Neural progenitor cell (in vitro differentiated cells): ENCODE results near the gene CXCL3. TPM values are rescaled to one million over a fixed set of nuclear protein-coding genes. Genes with fewer than 3 reads are reported as not detected.

Source experiments
- DNase-seq: peaks from one replicate; pipeline ENCODE4 v3.0.0-alpha.2; 2016; ENCODE audit warnings: low spot score
- H2AFZ ChIP-seq: fragments of 200-600 bp; sonication (generic); replicated peaks from 2 replicates; pipeline ENCODE4 v1.6.1; 2016; ENCODE audit warnings: antibody characterized with exemption
- H3F3A ChIP-seq: fragments of 200-600 bp; sonication (generic); 2 replicates; pipeline ENCODE4 v1.6.1; 2016; ENCODE audit warnings: antibody characterized with exemption, low read depth
- H3K27ac ChIP-seq: fragments of 200-600 bp; sonication (generic); 2 replicates; pipeline ENCODE4 v1.5.1; 2016; ENCODE audit warnings: mild to moderate bottlenecking
- H3K27me3 ChIP-seq: fragments of 200-600 bp; sonication (generic); 2 replicates; pipeline ENCODE4 v1.6.1; 2016; ENCODE audit warnings: mild to moderate bottlenecking, moderate library complexity
- H3K36me3 ChIP-seq: fragments of 200-600 bp; sonication (generic); 2 replicates; pipeline ENCODE4 v1.5.1; 2016
- H3K4me1 ChIP-seq: fragments of 200-600 bp; sonication (generic); 2 replicates; pipeline ENCODE4 v1.6.1; 2016; ENCODE audit warnings: mixed run types
- H3K4me2 ChIP-seq: fragments of 200-600 bp; sonication (generic); 2 replicates; pipeline ENCODE4 v1.6.1; 2016
- H3K4me3 ChIP-seq: fragments of 200-600 bp; sonication (generic); 2 replicates; pipeline ENCODE4 v1.5.1; 2016
- H3K79me2 ChIP-seq: fragments of 200-600 bp; sonication (generic); 2 replicates; pipeline ENCODE4 v1.6.1; 2016; ENCODE audit warnings: low read depth
- H3K9ac ChIP-seq: fragments of 200-600 bp; sonication (generic); 2 replicates; pipeline ENCODE4 v1.6.1; 2016
- H3K9me3 ChIP-seq: fragments of 200-600 bp; sonication (generic); 2 replicates; pipeline ENCODE4 v1.5.1; 2016; ENCODE audit warnings: low read depth
- H4K20me1 ChIP-seq: fragments of 200-600 bp; sonication (generic); 2 replicates; pipeline ENCODE4 v1.6.1; 2016; ENCODE audit warnings: low read depth
- H3K27ac Mint-ChIP-seq: 3 replicates; pipeline ENCODE4 v1.8.0; 2021; ENCODE audit warnings: mixed read lengths
- H3K27me3 Mint-ChIP-seq: 2 replicates; pipeline ENCODE4 v1.8.0; 2022; ENCODE audit warnings: low read depth, mild to moderate bottlenecking, inconsistent platforms, moderate library complexity, mixed read lengths; ENCODE audit not compliant: insufficient read depth
- H3K36me3 Mint-ChIP-seq: 3 replicates; pipeline ENCODE4 v1.8.0; 2021; ENCODE audit warnings: mixed read lengths
- H3K4me1 Mint-ChIP-seq: 3 replicates; pipeline ENCODE4 v1.8.0; 2021; ENCODE audit warnings: mixed read lengths
- H3K4me3 Mint-ChIP-seq: 3 replicates; pipeline ENCODE4 v1.8.0; 2021; ENCODE audit warnings: mild to moderate bottlenecking, moderate library complexity, mixed read lengths
- H3K9me3 Mint-ChIP-seq: 3 replicates; pipeline ENCODE4 v1.8.0; 2020; ENCODE audit warnings: mixed read lengths
- CTCF ChIP-seq: fragments of 200-600 bp; sonication (generic); IDR thresholded peaks from 2 replicates; pipeline ENCODE4 v1.5.1; 2017; ENCODE audit warnings: antibody characterized with exemption, mild to moderate bottlenecking
- EZH2 ChIP-seq: fragments of 200-600 bp; sonication (generic); IDR thresholded peaks from 2 replicates; pipeline ENCODE4 v1.6.1; 2017; ENCODE audit warnings: antibody characterized with exemption, mild to moderate bottlenecking, moderate library complexity
- EZH2phosphoT487 ChIP-seq: fragments of 200-600 bp; sonication (generic); IDR thresholded peaks from 2 replicates; pipeline ENCODE4 v1.6.1; 2017; ENCODE audit warnings: antibody characterized with exemption
- total RNA-seq: library from RNA; depleted of rRNA; stranded (reverse); fragments of >200 nt; gene quantifications from 2 replicates; pipeline ENCODE4 v1.2.3, GENCODE V29; 2015; ENCODE audit warnings: low replicate concordance

CXCL3 gene
- total RNA-seq, 1 donor from 2014 or later, result 1.5 TPM

- Histone ChIP-seq H3K79me2 (no peaks in the 10 kb centered on the region), H3K4me1 (peaks cover 8% of the 10 kb centered on the region), H3K27ac (no peak overlapping the region), H3K9ac (no peak overlapping the region), H3K4me2 (no peak overlapping the region), H4K20me1 (no peaks in the 10 kb centered on the region), H3K4me3 (no peak overlapping the region), H2AFZ (no peak overlapping the region), H3F3A (no peaks in the 10 kb centered on the region), H3K27me3 (peaks cover 13% of the 10 kb centered on the region), H3K9me3 (no peaks in the 10 kb centered on the region), H3K36me3 (no peaks in the 10 kb centered on the region)
- DNase-seq, result no peak
- Mint-ChIP-seq H3K27me3 (peaks cover 2% of the 10 kb centered on the region), H3K36me3 (no peaks in the 10 kb centered on the region), H3K4me3 (no peak overlapping the region), H3K9me3 (no peaks in the 10 kb centered on the region), H3K27ac (no peak overlapping the region), H3K4me1 (peaks cover 6% of the 10 kb centered on the region)
- TF ChIP-seq CTCF, result no peak
- no peak for TF ChIP-seq EZH2
- no peak for TF ChIP-seq EZH2phosphoT487
Measured at GRCh38 chr4:74033739-74034138, 4.8 kb downstream of the CXCL3 start.

GRCh38 chr4:74032064-74032463, 6.4 kb downstream of the CXCL3 start:
- no peaks in the 10 kb centered on the region for H3K36me3 ChIP-seq
- H3K4me2 ChIP-seq, result no peak overlapping the region
- no peaks in the 10 kb centered on the region for H3K4me1 ChIP-seq
- Mint-ChIP-seq H3K9me3 (no peaks in the 10 kb centered on the region), H3K36me3 (no peaks in the 10 kb centered on the region), H3K27ac (no peak overlapping the region), H3K4me3 (no peak overlapping the region), H3K27me3 (no peaks in the 10 kb centered on the region), H3K4me1 (peaks cover 4% of the 10 kb centered on the region)
- H3F3A ChIP-seq, result no peaks in the 10 kb centered on the region
- DNase-seq, result no peak
- H3K79me2 ChIP-seq, result no peaks in the 10 kb centered on the region
- H3K27me3 ChIP-seq, result no peaks in the 10 kb centered on the region
- H2AFZ ChIP-seq, result peak overlapping the region; percentile 28
- TF ChIP-seq EZH2phosphoT487 (no peak), CTCF (no peak), EZH2 (no peak)
- H3K9ac ChIP-seq, result no peak overlapping the region
- H3K4me3 ChIP-seq, result no peak overlapping the region
- no peaks in the 10 kb centered on the region for H3K9me3 ChIP-seq
- no peak overlapping the region for H3K27ac ChIP-seq
- no peaks in the 10 kb centered on the region for H4K20me1 ChIP-seq

GRCh38 chr4:74031576-74031975, 6.9 kb downstream of the CXCL3 start:
- peak overlapping the region; percentile 28 for H2AFZ ChIP-seq
- no peaks in the 10 kb centered on the region for H3K36me3 ChIP-seq
- no peak overlapping the region for H3K4me3 ChIP-seq
- no peak overlapping the region for H3K4me2 ChIP-seq
- no peak overlapping the region for H3K27ac ChIP-seq
- no peak overlapping the region for H3K4me3 Mint-ChIP-seq
- no peaks in the 10 kb centered on the region for H3K27me3 Mint-ChIP-seq
- H3K9me3 ChIP-seq, result no peaks in the 10 kb centered on the region
- H3K79me2 ChIP-seq, result no peaks in the 10 kb centered on the region
- no peaks in the 10 kb centered on the region for H3K4me1 ChIP-seq
- TF ChIP-seq CTCF (no peak), EZH2 (no peak), EZH2phosphoT487 (no peak)
- no peaks in the 10 kb centered on the region for H4K20me1 ChIP-seq
- no peaks in the 10 kb centered on the region for H3K27me3 ChIP-seq
- no peaks in the 10 kb centered on the region for H3K36me3 Mint-ChIP-seq
- H3K9me3 Mint-ChIP-seq, result no peaks in the 10 kb centered on the region
- DNase-seq, result no peak
- H3K9ac ChIP-seq, result no peak overlapping the region
- H3K27ac Mint-ChIP-seq, result no peak overlapping the region
- no peaks in the 10 kb centered on the region for H3K4me1 Mint-ChIP-seq
- H3F3A ChIP-seq, result no peaks in the 10 kb centered on the region

- Mint-ChIP-seq H3K4me1 (no peaks in the 10 kb centered on the region), H3K27ac (no peak overlapping the region), H3K4me3 (no peak overlapping the region), H3K9me3 (no peaks in the 10 kb centered on the region), H3K27me3 (no peaks in the 10 kb centered on the region), H3K36me3 (no peaks in the 10 kb centered on the region)
- no peak overlapping the region for H3K27ac ChIP-seq
- H3K4me2 ChIP-seq, result no peak overlapping the region
- H3K9me3 ChIP-seq, result no peaks in the 10 kb centered on the region
- no peak overlapping the region for H3K4me3 ChIP-seq
- no peaks in the 10 kb centered on the region for H3K79me2 ChIP-seq
- no peak for DNase-seq
- TF ChIP-seq EZH2, result no peak
- no peak for TF ChIP-seq EZH2phosphoT487
- no peak for TF ChIP-seq CTCF
- H3K27me3 ChIP-seq, result no peaks in the 10 kb centered on the region
- no peak overlapping the region for H3K9ac ChIP-seq
- no peaks in the 10 kb centered on the region for H4K20me1 ChIP-seq
- H3K4me1 ChIP-seq, result no peaks in the 10 kb centered on the region
- no peak overlapping the region for H2AFZ ChIP-seq
- H3K36me3 ChIP-seq, result no peaks in the 10 kb centered on the region
- no peaks in the 10 kb centered on the region for H3F3A ChIP-seq
Measured at GRCh38 chr4:74030285-74030684, 8.2 kb downstream of the CXCL3 start.
